Fibroblast of lung (primary cell): ENCODE data around the gene SMAD3. TPM values are rescaled to one million over a fixed set of nuclear protein-coding genes. Genes with fewer than 3 reads are reported as not detected.

Experiments used
- DNase-seq, 2 donors: peaks; one replicate each; pipeline versions ENCODE4 v3.0.0 to v3.0.0-alpha.2; 2010; ENCODE audit warnings: low read depth in 2 of 2
- H2AFZ ChIP-seq: 2 replicates; pipeline ENCODE4 v1.5.1; 2012; ENCODE audit warnings: low read length, control low read depth, inconsistent platforms
- H3K27ac ChIP-seq: 2 replicates; pipeline ENCODE4 v1.5.1; 2011; ENCODE audit warnings: low read length, control low read depth; ENCODE audit not compliant: insufficient read depth
- H3K27me3 ChIP-seq: 2 replicates; pipeline ENCODE4 v1.5.1; 2011; ENCODE audit warnings: mild to moderate bottlenecking, low read length; ENCODE audit not compliant: control insufficient read depth, insufficient read depth
- H3K36me3 ChIP-seq: 2 replicates; pipeline ENCODE4 v1.5.1; 2011; ENCODE audit warnings: low read length; ENCODE audit not compliant: control insufficient read depth, insufficient read depth
- H3K4me1 ChIP-seq: 2 replicates; pipeline ENCODE4 v1.5.1; 2011; ENCODE audit warnings: low read length; ENCODE audit not compliant: control insufficient read depth, insufficient read depth; ENCODE audit errors: extremely low read depth
- H3K4me2 ChIP-seq: 2 replicates; pipeline ENCODE4 v1.5.1; 2011; ENCODE audit warnings: low read length, control low read depth; ENCODE audit not compliant: insufficient read depth; ENCODE audit errors: extremely low read depth
- H3K4me3 ChIP-seq, 4 experiments: fragments of 200-600 bp in 1 of 4; sonication (generic) in 1 of 4; replicated peaks in 1 of 4; 2 replicates each; pipeline ENCODE4 v1.5.1; 2011 to 2016; ENCODE audit warnings: low read length in 4 of 4, low read depth in 3 of 4, mild to moderate bottlenecking in 3 of 4, control low read depth in 2 of 4, inconsistent platforms in 1 of 4, mixed read lengths in 1 of 4; ENCODE audit not compliant: insufficient read depth in 1 of 4; ENCODE audit errors: control extremely low read depth in 1 of 4
- H3K79me2 ChIP-seq: 2 replicates; pipeline ENCODE4 v1.5.1; 2012; ENCODE audit warnings: mild to moderate bottlenecking, low read length, inconsistent platforms; ENCODE audit not compliant: control insufficient read depth, insufficient read depth
- H3K9ac ChIP-seq: 2 replicates; pipeline ENCODE4 v1.5.1; 2011; ENCODE audit warnings: mild to moderate bottlenecking, low read length, control low read depth; ENCODE audit not compliant: insufficient read depth
- H3K9me3 ChIP-seq: 2 replicates; pipeline ENCODE4 v1.5.1; 2012; ENCODE audit warnings: low read depth, low read length; ENCODE audit not compliant: control insufficient read depth, insufficient read depth
- H4K20me1 ChIP-seq: 2 replicates; pipeline ENCODE4 v1.5.1; 2011; ENCODE audit warnings: low read length; ENCODE audit not compliant: control insufficient read depth, insufficient read depth; ENCODE audit errors: extremely low read depth
- EZH2 ChIP-seq: IDR thresholded peaks from 2 replicates; pipeline ENCODE4 v1.5.1; 2012; ENCODE audit warnings: low read length, control low read depth, mild to moderate bottlenecking; ENCODE audit errors: missing control alignments
- polyA plus RNA-seq, 2 donors: library from polyadenylated mRNA; depleted of rRNA in 1 of 2; stranded (reverse) in 1 of 2; unstranded in 1 of 2; fragments of >200 nt; gene quantifications; 2 replicates each; pipeline ENCODE4 v1.2.1, GENCODE V29; 2011 to 2012; ENCODE audit warnings: missing spikeins in 1 of 2
- total RNA-seq: library from RNA; depleted of rRNA; stranded (reverse); fragments of >200 nt; gene quantifications from 2 replicates; pipeline ENCODE4 v1.2.1, GENCODE V29; 2014
- TF ChIP-seq, protein P1 (sequence below), 2 donors: IDR thresholded peaks in 1 of 2; conservative IDR thresholded peaks in 1 of 2; 1 replicate in 1 of 2; 2 replicates in 1 of 2; pipeline ENCODE4 v1.5.1; 2011 to 2012; ENCODE audit warnings: low read length in 2 of 2, control low read depth in 1 of 2, inconsistent platforms in 1 of 2, low read depth in 1 of 2, mild to moderate bottlenecking in 1 of 2

The SMAD3 gene
- total and polyA plus RNA-seq, 2 donors (not counting 1 experiment from before 2014, with no cell fraction given) = 69.9 to 173 TPM

GRCh38 chr15:67190326-67190725 lies 124.9 kb downstream of the SMAD3 start:
- Histone ChIP-seq H3K4me1 (peaks cover 40% of the 10 kb centered on the region), H3K9me3 (no peaks in the 10 kb centered on the region), H3K4me2 (no peak overlapping the region), H4K20me1 (no peaks in the 10 kb centered on the region), H3K79me2 (peaks cover 6% of the 10 kb centered on the region), H2AFZ (no peak overlapping the region), H3K9ac (no peak overlapping the region), H3K4me3 (no peak overlapping the region), H3K27me3 (no peaks in the 10 kb centered on the region), H3K36me3 (peaks cover 57% of the 10 kb centered on the region), H3K27ac (no peak overlapping the region)
- TF ChIP-seq, protein P1, sequence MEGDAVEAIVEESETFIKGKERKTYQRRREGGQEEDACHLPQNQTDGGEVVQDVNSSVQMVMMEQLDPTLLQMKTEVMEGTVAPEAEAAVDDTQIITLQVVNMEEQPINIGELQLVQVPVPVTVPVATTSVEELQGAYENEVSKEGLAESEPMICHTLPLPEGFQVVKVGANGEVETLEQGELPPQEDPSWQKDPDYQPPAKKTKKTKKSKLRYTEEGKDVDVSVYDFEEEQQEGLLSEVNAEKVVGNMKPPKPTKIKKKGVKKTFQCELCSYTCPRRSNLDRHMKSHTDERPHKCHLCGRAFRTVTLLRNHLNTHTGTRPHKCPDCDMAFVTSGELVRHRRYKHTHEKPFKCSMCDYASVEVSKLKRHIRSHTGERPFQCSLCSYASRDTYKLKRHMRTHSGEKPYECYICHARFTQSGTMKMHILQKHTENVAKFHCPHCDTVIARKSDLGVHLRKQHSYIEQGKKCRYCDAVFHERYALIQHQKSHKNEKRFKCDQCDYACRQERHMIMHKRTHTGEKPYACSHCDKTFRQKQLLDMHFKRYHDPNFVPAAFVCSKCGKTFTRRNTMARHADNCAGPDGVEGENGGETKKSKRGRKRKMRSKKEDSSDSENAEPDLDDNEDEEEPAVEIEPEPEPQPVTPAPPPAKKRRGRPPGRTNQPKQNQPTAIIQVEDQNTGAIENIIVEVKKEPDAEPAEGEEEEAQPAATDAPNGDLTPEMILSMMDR (conservative IDR thresholded peaks at IDR 0.05 in 1 of 2, IDR thresholded peaks at IDR 0.05 in 1 of 2; ENCODE audit: low read depth in 1 of 2, low read length in 2 of 2) = no peak
- no peak for TF ChIP-seq EZH2
- DNase-seq = no peak

DNA sequence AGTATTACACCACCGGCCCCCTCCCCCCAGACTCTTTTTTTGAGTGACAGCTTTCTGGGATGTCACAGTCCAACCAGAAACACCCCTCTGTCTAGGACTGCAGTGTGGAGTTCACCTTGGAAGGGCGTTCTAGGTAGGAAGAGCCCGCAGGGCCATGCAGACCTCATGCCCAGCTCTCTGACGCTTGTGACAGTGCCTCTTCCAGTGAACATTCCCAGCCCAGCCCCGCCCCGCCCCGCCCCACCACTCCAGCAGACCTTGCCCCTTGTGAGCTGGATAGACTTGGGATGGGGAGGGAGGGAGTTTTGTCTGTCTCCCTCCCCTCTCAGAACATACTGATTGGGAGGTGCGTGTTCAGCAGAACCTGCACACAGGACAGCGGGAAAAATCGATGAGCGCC lies 125.4 kb downstream of the SMAD3 start:
- no peaks in the 10 kb centered on the region for H4K20me1 ChIP-seq
- H3K36me3 ChIP-seq = peaks cover 52% of the 10 kb centered on the region
- H3K4me3 ChIP-seq = no peak overlapping the region
- no peak overlapping the region for H3K4me2 ChIP-seq
- no peak for DNase-seq
- no peak overlapping the region for H2AFZ ChIP-seq
- no peak for TF ChIP-seq EZH2
- TF ChIP-seq, protein P1 (conservative IDR thresholded peaks at IDR 0.05 in 1 of 2, IDR thresholded peaks at IDR 0.05 in 1 of 2; ENCODE audit: low read depth in 1 of 2, low read length in 2 of 2) = no peak
- H3K27me3 ChIP-seq = no peaks in the 10 kb centered on the region
- peaks cover 6% of the 10 kb centered on the region for H3K79me2 ChIP-seq
- H3K9me3 ChIP-seq = no peaks in the 10 kb centered on the region
- no peak overlapping the region for H3K27ac ChIP-seq
- peaks cover 35% of the 10 kb centered on the region for H3K4me1 ChIP-seq
- no peak overlapping the region for H3K9ac ChIP-seq

- no peak for DNase-seq
- H3K4me1 ChIP-seq = peaks cover 30% of the 10 kb centered on the region
- no peak overlapping the region for H2AFZ ChIP-seq
- H3K9ac ChIP-seq = no peak overlapping the region
- no peak overlapping the region for H3K4me2 ChIP-seq
- H3K79me2 ChIP-seq = peaks cover 1% of the 10 kb centered on the region
- H3K27ac ChIP-seq = no peak overlapping the region
- peaks cover 38% of the 10 kb centered on the region for H3K36me3 ChIP-seq
- TF ChIP-seq EZH2 = no peak
- TF ChIP-seq, protein P1 (conservative IDR thresholded peaks at IDR 0.05 in 1 of 2, IDR thresholded peaks at IDR 0.05 in 1 of 2; ENCODE audit: low read depth in 1 of 2, low read length in 2 of 2) = no peak
- H3K9me3 ChIP-seq = no peaks in the 10 kb centered on the region
- H4K20me1 ChIP-seq = no peaks in the 10 kb centered on the region
- no peak overlapping the region for H3K4me3 ChIP-seq
- H3K27me3 ChIP-seq = no peaks in the 10 kb centered on the region
These were observed 126.9 kb downstream of the SMAD3 start for GRCh38 chr15:67192185-67192820.
